SHP77 (cell line): Measurements from ENCODE around the gene KBTBD12.

ENCODE experiments used
- DNase-seq, 2 experiments: peaks; one replicate each; lab custom pipeline; 2025; lab: John Stamatoyannopoulos, UW

The KBTBD12 gene

GRCh38 chr3:127953091-127954035 is 38.3 kb downstream of the KBTBD12 start:
- no peak for DNase-seq

GRCh38 chr3:127954640-127955039 is 39.6 kb downstream of the KBTBD12 start:
- DNase-seq, result peak in 1 of 2 experiments; percentile 42

GRCh38 chr3:127955728-127956127 is 40.7 kb downstream of the KBTBD12 start:
- no peak for DNase-seq

GRCh38 chr3:127959041-127959440 is 44.0 kb downstream of the KBTBD12 start:
- DNase-seq, result no peak

GRCh38 chr3:127959873-127960272 is 44.8 kb downstream of the KBTBD12 start:
- DNase-seq, result peak; percentile 27 to 36

GRCh38 chr3:127960421-127960965 is 45.5 kb downstream of the KBTBD12 start:
- DNase-seq, result no peak

- DNase-seq, result no peak
Measured at GRCh38 chr3:127961124-127961523, 46.1 kb downstream of the KBTBD12 start.

GRCh38 chr3:127961963-127962362 is 46.9 kb downstream of the KBTBD12 start:
- peak; percentile 67 to 82 for DNase-seq

GRCh38 chr3:127962937-127963336 is 47.9 kb downstream of the KBTBD12 start:
- DNase-seq, result no peak

- peak; percentile 66 to 78 for DNase-seq
Measured at GRCh38 chr3:127964053-127964452, 49.0 kb downstream of the KBTBD12 start.

GRCh38 chr3:127964816-127965215 is 49.8 kb downstream of the KBTBD12 start:
- DNase-seq, result no peak

GRCh38 chr3:127967316-127967715 is 52.3 kb downstream of the KBTBD12 start:
- no peak for DNase-seq

GRCh38 chr3:127970966-127971592 is 56.0 kb downstream of the KBTBD12 start:
- peak; percentile 6 to 61 for DNase-seq

- no peak for DNase-seq
Measured at GRCh38 chr3:127974226-127974625, 59.2 kb downstream of the KBTBD12 start.

- DNase-seq, result no peak
Measured at GRCh38 chr3:127975153-127976029, 60.4 kb downstream of the KBTBD12 start.

- no peak for DNase-seq
Measured at GRCh38 chr3:127978636-127979035, 63.6 kb downstream of the KBTBD12 start.

GRCh38 chr3:127979473-127979872 is 64.4 kb downstream of the KBTBD12 start:
- DNase-seq, result no peak

GRCh38 chr3:127981097-127981496 is 66.1 kb downstream of the KBTBD12 start:
- no peak for DNase-seq

- no peak for DNase-seq
Measured at GRCh38 chr3:127982155-127982554, 67.1 kb downstream of the KBTBD12 start.

GRCh38 chr3:127984241-127984975 is 69.4 kb downstream of the KBTBD12 start:
- no peak for DNase-seq

- no peak for DNase-seq
Measured at GRCh38 chr3:127985216-127985615, 70.2 kb downstream of the KBTBD12 start.
